Retinal pigment epithelial cell (primary cell): ENCODE measurements around the gene CNTN4.
"Not testable (repeated sequence)": the region's sequence is repeated elsewhere in the genome, so short reads cannot be mapped to it uniquely, and the experiment has no call there.

Experiments
- DNase-seq: peaks from one replicate; pipeline ENCODE4 v3.0.0-alpha.2; 2010; ENCODE audit warnings: low read depth
- H3K4me3 ChIP-seq: 2 replicates; pipeline ENCODE4 v1.5.1; 2011; ENCODE audit warnings: mild to moderate bottlenecking, low read length, control low read depth, moderate library complexity
- CTCF ChIP-seq: conservative IDR thresholded peaks from 2 replicates; pipeline ENCODE4 v1.5.1; 2011; ENCODE audit warnings: low read depth, low read length, control low read depth, inconsistent platforms

The CNTN4 gene

GRCh38 chr3:2807514-2807913, 708.8 kb downstream of the CNTN4 start:
- no peak overlapping the region for H3K4me3 ChIP-seq
- no peak for TF ChIP-seq CTCF
- no peak for DNase-seq

- TF ChIP-seq CTCF, result no peak
- H3K4me3 ChIP-seq, result no peak overlapping the region
- no peak for DNase-seq
Observed at GRCh38 chr3:2810723-2811122, 712.1 kb downstream of the CNTN4 start.

- H3K4me3 ChIP-seq, result no peak overlapping the region
- TF ChIP-seq CTCF, result no peak
- no peak for DNase-seq
Observed at GRCh38 chr3:2819571-2819970, 720.9 kb downstream of the CNTN4 start.

GRCh38 chr3:2820982-2821381, 722.3 kb downstream of the CNTN4 start:
- DNase-seq, H3K4me3 ChIP-seq: not testable (repeated sequence)

- no peak for DNase-seq
- H3K4me3 ChIP-seq, result no peak overlapping the region
- no peak for TF ChIP-seq CTCF
Observed at GRCh38 chr3:2822611-2823010, 723.9 kb downstream of the CNTN4 start.

GRCh38 chr3:2823031-2823430, 724.4 kb downstream of the CNTN4 start:
- no peak overlapping the region for H3K4me3 ChIP-seq
- TF ChIP-seq CTCF, result no peak
- DNase-seq, result no peak

- TF ChIP-seq CTCF, result no peak
- no peak overlapping the region for H3K4me3 ChIP-seq
- DNase-seq, result no peak
Observed at GRCh38 chr3:2823437-2824211, 725.0 kb downstream of the CNTN4 start.

GRCh38 chr3:2826036-2826435, 727.4 kb downstream of the CNTN4 start:
- no peak overlapping the region for H3K4me3 ChIP-seq
- DNase-seq, result no peak
- no peak for TF ChIP-seq CTCF
